ENCODE data around the gene FAM209A. TPM values are rescaled to one million over a fixed set of nuclear protein-coding genes. Genes with fewer than 3 reads are reported as not detected.

The FAM209A gene
- polyA plus RNA-seq, 3 donors, result 0.19 to 3.6 TPM; not detected in 1

GRCh38 chr20:56501116-56501515, 23.4 kb upstream of the FAM209A start:
- Histone ChIP-seq H3K9ac (ENCODE audit: insufficient read depth, low read length, poor library complexity, severe bottlenecking) (no peak overlapping the region), H2AFZ (ENCODE audit: insufficient read depth, low read depth, low read length, poor library complexity, severe bottlenecking) (no peak overlapping the region), H4K20me1 (ENCODE audit: insufficient read depth, low read length) (peaks cover 46% of the 10 kb centered on the region), H3K4me2 (replicated peaks; ENCODE audit: extremely low read depth, low read length, poor library complexity, severe bottlenecking) (no peak overlapping the region), H3K27ac (ENCODE audit: low read depth in 1 of 2, low read length in 2 of 2) (no peak overlapping the region), H3K4me1 (ENCODE audit: control insufficient read depth in 1 of 2, insufficient read depth in 2 of 2, low read length in 2 of 2) (no peaks in the 10 kb centered on the region), H3K36me3 (replicated peaks in 1 of 2; ENCODE audit: control insufficient read depth in 1 of 2, insufficient read depth in 2 of 2, low read length in 2 of 2) (peaks cover 31 to 67% of the 10 kb centered on the region in 2 donors), H3K79me2 (ENCODE audit: insufficient read depth, low read length) (peaks cover 6% of the 10 kb centered on the region), H3K27me3 (ENCODE audit: control insufficient read depth in 2 of 2, insufficient read depth in 2 of 2, low read length in 2 of 2) (no peaks in the 10 kb centered on the region), H3K9me3 (replicated peaks in 1 of 2; ENCODE audit: control insufficient read depth in 1 of 2, insufficient read depth in 1 of 2, low read length in 2 of 2) (no peaks in the 10 kb centered on the region), H3K4me3 (replicated peaks in 1 of 3; ENCODE audit: low read depth in 2 of 3, low read length in 3 of 3) (no peak overlapping the region)
- no peak for DNase-seq
- Mint-ChIP-seq H3K27ac (no peak overlapping the region), H3K36me3 (peaks cover 36 to 79% of the 10 kb centered on the region in 2 donors), H3K27me3 (ENCODE audit: low read depth in 3 of 3) (no peaks in the 10 kb centered on the region), H3K9me3 (peaks cover 0 to 7% (median 1%) of the 10 kb centered on the region in 7 donors), H3K4me3 (no peak overlapping the region), H3K4me1 (no peaks in the 10 kb centered on the region)
- intact Hi-C loops (cut with micrococcal nuclease), result no loop called here
- WGBS (ENCODE audit: insufficient coverage), result no CpG with 5 or more reads among the region's 1 CpG
- TF ChIP-seq CTCF (IDR thresholded peaks at IDR 0.05), result no peak

GRCh38 chr20:56503916-56504315, 20.6 kb upstream of the FAM209A start:
- 100% methylated on average over 5 of the region's 8 CpGs for WGBS (ENCODE audit: insufficient coverage)
- Histone ChIP-seq H2AFZ (ENCODE audit: insufficient read depth, low read depth, low read length, poor library complexity, severe bottlenecking) (no peak overlapping the region), H3K27me3 (ENCODE audit: control insufficient read depth in 2 of 2, insufficient read depth in 2 of 2, low read length in 2 of 2) (no peaks in the 10 kb centered on the region), H3K9me3 (replicated peaks in 1 of 2; ENCODE audit: control insufficient read depth in 1 of 2, insufficient read depth in 1 of 2, low read length in 2 of 2) (no peaks in the 10 kb centered on the region), H3K4me2 (replicated peaks; ENCODE audit: extremely low read depth, low read length, poor library complexity, severe bottlenecking) (no peak overlapping the region), H3K9ac (ENCODE audit: insufficient read depth, low read length, poor library complexity, severe bottlenecking) (no peak overlapping the region), H4K20me1 (ENCODE audit: insufficient read depth, low read length) (peaks cover 65% of the 10 kb centered on the region), H3K27ac (ENCODE audit: low read depth in 1 of 2, low read length in 2 of 2) (no peak overlapping the region), H3K4me1 (ENCODE audit: control insufficient read depth in 1 of 2, insufficient read depth in 2 of 2, low read length in 2 of 2) (no peaks in the 10 kb centered on the region), H3K79me2 (ENCODE audit: insufficient read depth, low read length) (peaks cover 9% of the 10 kb centered on the region), H3K36me3 (replicated peaks in 1 of 2; ENCODE audit: control insufficient read depth in 1 of 2, insufficient read depth in 2 of 2, low read length in 2 of 2) (peaks cover 13 to 66% of the 10 kb centered on the region in 2 donors), H3K4me3 (replicated peaks in 1 of 3; ENCODE audit: low read depth in 2 of 3, low read length in 3 of 3) (no peak overlapping the region)
- Mint-ChIP-seq H3K36me3 (peaks cover 28 to 79% of the 10 kb centered on the region in 2 donors), H3K4me1 (no peaks in the 10 kb centered on the region), H3K9me3 (no peaks in the 10 kb centered on the region), H3K4me3 (no peak overlapping the region), H3K27ac (peak overlapping the region in 1 of 7 donors; percentile 41), H3K27me3 (ENCODE audit: low read depth in 3 of 3) (no peaks in the 10 kb centered on the region)
- TF ChIP-seq CTCF (IDR thresholded peaks at IDR 0.05), result no peak
- DNase-seq, result no peak
- intact Hi-C loops (cut with micrococcal nuclease), result no loop called here

Measured in CD14-positive monocyte (primary cell).